Activated CD4-positive, alpha-beta T cell treated with anti-CD3 and anti-CD28 coated beads, Interleukin-2, amount 50 U/mL, for 48 hours (primary cell): ENCODE results near the gene TCF12.
"Not testable (repeated sequence)": the region's sequence is repeated elsewhere in the genome, so short reads cannot be mapped to it uniquely, and the experiment has no call there.

Experiments
- DNase-seq, 2 experiments: peaks; one replicate each; pipeline ENCODE4 v3.0.0-alpha.2; 2020

The TCF12 gene

DNA sequence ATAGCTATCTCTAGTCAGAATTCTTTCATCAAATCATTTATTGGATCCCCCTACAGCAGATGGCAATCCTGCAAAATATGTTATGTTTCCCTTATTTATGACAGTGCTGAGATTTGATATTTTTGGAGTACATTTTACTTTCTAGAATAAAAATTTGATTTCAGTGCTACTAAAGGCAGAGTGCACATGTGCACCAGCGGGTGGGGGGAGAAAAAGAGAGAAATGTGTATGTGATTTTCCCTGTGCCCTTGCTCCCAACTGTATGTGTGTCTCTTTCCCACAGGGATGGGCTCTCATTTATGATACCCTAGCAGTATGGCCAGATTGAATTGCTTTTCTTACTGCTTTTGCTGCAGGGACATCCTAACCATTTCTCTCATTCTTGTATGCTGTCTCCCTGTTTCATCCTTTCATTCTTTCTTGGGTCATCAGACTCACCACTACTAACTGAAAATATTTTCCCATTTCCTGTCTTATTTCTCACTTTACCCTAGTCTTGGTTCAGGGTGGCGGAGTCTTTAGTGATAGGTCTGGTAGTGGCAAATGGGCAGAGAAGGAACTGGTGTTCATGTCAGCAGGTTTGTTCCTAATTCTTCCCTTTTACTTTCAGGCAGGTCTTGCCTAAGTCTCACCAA lies 140.7 kb downstream of the TCF12 start:
- DNase-seq, result no peak

DNA sequence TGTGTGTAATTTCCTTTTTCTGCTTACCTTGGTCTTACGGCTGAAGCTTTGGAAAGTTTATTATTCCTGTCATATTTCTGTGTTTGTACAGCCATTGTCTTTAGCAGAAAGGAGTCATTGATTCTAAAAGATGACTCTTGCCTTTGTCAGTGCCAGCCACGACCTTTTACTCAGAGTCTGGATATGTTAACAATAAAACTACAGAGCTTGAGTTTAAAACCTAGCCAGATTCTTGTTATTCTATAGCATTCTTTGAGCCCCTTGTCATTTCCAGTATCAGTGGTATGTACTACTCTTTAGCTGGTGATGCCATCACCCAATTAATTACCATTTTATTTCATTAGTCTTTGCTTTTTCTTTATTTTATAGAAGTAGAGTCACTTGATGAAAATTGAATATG lies 142.4 kb downstream of the TCF12 start:
- no peak for DNase-seq

DNA sequence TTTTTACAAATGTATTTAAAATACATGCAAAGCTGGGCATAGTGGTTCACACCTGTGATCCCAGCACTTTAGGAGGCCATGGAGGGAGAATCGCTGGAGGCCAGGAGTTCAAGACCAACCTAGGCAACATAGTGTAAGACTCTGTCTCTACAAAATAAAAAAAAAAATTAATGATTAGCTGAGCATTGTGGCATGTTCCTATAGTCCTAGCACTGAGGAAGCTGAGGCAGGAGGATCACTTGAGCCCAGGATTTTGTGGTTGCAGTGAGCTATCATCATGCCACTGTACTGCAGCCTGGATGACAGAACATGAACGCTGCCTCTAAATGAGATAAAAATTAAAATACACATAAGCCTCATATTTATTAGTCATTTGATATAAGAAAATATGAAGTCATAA lies 142.8 kb downstream of the TCF12 start:
- no peak for DNase-seq

DNA sequence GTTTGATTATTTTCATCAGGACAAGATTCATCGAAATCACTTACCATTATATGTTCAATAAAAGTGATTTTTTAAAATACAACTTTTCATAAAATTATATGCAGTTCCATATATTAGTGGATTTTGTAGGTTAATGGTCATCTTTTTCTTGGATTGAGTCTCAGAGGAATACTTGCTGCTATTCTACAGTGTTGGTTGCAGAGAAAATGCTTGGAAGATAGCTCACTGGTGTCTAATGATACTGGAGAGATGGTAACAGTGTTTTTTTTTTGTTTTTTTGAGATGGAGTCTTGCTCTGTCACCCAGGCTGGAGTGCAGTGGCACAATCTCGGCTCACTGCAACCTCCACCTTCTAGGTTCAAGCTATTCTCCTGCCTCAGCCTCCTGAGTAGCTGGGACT lies 143.3 kb downstream of the TCF12 start:
- DNase-seq, result no peak

GRCh38 chr15:57064033-57064432 lies 145.6 kb downstream of the TCF12 start:
- no peak for DNase-seq

DNA sequence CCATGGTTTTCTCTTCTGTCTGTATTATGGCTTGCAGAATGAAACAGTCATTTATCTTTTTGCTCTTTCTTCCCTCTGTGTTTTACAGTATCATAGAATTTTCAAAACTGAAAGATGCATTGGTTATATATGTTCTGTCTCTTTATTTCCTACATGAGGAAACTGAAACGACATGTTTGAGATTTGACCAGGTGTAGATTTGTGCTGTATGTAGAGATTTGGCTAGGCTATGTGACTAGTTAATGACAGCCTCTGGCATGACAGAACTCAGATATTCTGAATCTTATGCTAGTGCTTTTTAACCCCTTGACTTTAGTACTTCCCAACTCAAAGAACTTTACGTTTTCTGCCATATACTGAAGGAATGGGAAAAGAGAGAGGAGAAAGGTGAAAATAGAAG lies 151.0 kb downstream of the TCF12 start:
- no peak for DNase-seq

DNA sequence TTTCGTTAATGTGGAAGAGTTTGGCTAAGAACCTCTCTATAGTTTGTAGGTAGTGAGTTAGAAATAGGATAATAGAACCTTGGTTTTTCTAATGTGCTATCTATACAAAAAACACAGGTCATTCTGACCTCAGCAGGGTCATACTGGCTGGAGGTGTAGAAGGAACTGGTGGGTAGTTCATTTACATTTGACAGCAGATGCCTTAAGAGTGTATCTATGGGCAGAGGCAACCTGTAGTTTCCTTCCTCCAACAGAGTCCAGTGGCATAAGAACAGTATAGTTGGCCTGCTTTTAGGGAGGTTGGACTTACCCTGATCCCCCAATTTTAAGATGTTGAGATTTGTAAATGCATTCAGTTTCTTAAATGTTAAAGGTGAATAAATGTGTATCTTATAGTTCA lies 152.2 kb downstream of the TCF12 start:
- no peak for DNase-seq

- DNase-seq, result no peak
These were observed 161.0 kb downstream of the TCF12 start for GRCh38 chr15:57079446-57079845.

GRCh38 chr15:57079931-57080620 lies 161.6 kb downstream of the TCF12 start:
- no peak for DNase-seq

- DNase-seq, result no peak
These were observed 163.7 kb downstream of the TCF12 start for GRCh38 chr15:57082054-57082728.

DNA sequence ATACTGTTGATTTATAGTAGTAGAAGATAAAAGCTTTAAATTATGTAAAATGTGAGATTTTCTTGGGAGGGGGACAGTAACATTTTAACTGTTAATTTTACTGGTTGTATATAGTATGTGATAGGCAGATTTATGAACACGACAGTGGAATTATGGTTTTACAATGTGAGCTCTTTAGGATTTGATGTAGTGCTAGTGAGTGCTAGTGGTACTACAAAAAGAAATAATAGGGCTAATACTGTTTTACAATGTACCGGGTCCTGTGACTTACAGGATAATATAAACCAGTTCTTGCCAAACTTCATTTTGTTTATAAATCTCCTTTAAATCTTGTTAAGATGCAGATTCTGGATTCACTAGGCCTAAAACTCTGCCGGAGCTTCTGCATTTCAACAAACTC lies 165.7 kb downstream of the TCF12 start:
- no peak for DNase-seq

GRCh38 chr15:57085267-57085666 lies 166.8 kb downstream of the TCF12 start:
- no peak for DNase-seq

DNA sequence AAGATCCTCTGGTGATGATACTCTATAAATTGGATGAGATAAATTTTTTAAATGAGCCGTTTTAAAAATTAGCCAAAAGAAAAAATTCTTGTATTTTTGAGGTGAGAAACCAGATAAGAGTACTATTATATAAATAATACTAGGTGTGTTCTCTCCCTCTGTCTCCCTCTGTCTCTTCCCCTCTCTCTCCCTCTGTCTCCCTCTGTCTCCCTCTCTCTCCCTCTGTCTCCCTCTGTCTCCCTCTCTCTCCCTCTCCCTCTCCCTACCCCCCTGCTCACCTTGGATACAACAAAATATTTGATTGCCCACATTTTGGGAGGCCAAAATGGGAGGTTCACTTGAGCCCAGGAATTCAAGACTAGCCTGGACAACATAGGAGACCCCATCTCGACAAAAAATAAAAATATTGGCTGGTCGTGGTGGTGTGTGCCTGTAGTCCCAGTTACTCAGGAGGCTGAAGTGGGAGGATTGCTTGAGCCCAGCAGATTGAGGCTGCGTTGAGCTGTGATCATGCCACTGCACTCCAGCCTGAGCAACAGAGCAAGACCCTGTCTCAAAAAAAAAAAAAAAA lies 168.5 kb downstream of the TCF12 start:
- DNase-seq, result no peak

DNA sequence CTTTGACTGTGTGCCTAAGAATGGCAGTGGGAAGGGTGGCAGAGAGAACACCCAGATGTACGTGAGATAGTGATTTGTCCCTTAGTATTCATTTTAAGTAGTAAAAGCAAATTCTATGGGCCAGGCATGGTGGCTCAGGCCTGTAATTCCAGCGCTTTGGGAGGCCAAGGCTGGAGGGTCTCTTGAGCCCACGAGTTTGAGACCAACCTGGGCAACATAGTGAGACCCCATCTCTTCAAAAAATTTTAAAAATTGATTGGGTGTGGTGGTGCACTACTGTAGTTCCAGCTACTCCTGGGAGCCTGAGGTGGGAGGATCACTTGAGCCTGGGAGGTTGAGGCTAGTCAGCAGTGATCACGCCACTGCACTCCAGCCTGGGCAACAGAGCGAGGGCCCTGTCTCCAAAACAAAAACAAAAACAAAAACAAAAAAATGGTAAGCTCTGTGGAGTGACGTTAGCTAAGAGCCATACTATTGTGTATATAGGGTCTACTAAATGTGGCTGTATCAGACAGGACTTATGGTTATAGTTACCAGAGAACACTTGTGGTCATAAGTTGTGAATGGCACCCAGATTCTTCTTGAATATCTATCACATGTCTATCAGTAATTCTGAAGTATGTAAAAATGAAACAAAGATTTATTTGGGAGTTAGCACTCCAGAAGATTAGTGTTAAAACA lies 171.5 kb downstream of the TCF12 start:
- DNase-seq, result no peak

- DNase-seq, result no peak
These were observed 172.0 kb downstream of the TCF12 start for GRCh38 chr15:57090496-57090859.

DNA sequence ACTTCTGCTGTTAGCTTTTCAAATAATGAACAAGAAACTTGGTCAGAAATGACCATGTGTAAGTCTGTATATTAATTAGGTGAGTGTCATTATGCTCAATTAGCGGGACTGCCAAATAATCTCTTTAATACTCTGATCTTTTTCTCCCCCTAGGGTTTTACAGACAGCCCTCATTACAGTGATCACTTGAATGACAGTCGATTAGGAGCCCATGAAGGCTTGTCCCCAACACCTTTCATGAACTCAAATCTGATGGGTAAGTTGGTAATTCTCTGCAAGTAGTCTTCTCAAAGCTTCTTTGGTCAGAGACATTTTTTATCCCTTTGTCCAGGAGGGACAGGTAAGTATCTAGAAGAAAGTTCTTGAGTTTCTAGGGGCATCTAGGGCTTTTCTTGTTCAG lies 173.2 kb downstream of the TCF12 start:
- no peak for DNase-seq

GRCh38 chr15:57092252-57092651 lies 173.8 kb downstream of the TCF12 start:
- no peak for DNase-seq

DNA sequence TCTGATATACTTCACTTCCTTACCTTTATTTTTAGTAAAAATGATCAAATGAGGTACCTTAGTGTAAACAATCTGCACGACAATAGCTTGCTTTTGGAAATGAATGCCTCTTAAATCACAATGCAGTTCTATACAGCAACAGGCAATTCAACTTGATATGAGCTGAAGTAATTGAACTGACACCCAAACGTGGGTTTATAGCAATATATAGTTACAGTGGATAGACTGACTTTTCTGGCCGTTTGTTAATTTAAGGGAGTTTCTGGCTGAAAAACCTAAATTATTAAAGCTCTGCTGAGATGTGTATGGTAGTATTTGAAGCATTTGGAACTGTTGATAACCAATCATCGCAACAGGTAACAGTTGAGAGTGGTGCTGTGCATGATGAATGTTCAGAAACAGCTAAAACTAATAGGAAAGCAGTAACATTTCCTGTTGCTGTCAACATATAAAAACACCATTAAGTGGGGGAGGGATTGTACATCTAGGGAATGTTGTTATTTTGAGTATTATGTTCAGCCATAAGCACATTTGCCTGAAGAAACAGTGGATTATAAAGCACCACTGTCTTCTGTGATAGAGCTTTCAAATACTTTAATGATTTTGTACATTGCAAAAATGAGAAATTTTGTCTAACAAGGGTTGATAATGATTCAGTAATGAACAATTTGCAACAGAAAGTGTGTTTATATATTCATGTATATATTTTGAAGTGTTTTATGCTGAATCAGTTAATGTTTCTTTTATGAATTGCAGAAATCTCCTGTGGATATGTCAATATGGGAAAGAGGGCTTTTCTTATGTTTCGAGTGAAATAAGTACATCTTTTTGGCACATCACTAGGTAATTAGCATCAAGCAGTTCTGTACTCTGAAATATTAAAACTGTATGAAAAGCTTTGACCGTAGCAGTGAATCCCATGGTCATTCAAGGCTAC lies 176.1 kb downstream of the TCF12 start:
- no peak for DNase-seq

- no peak for DNase-seq
These were observed 177.5 kb downstream of the TCF12 start for GRCh38 chr15:57095896-57096295.

DNA sequence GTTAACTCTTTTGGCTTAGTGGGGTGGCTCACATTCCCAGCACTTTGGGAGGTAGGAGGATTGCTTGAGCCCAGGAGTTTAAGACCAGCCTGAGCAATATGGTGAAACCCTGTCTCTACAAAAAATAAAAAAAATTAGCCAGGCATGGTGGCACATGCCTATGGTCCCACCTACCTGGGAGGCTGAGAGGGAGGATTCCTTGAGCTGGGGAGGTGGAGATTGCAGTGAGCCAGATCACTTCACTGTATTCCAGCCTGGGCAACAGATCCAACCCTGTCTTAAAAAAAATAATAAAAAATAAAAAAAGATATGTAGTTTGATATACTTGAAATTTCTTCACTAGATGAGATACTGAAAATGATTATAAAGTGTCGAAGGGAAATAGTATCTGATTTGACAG lies 178.8 kb downstream of the TCF12 start:
- DNase-seq, result no peak

DNA sequence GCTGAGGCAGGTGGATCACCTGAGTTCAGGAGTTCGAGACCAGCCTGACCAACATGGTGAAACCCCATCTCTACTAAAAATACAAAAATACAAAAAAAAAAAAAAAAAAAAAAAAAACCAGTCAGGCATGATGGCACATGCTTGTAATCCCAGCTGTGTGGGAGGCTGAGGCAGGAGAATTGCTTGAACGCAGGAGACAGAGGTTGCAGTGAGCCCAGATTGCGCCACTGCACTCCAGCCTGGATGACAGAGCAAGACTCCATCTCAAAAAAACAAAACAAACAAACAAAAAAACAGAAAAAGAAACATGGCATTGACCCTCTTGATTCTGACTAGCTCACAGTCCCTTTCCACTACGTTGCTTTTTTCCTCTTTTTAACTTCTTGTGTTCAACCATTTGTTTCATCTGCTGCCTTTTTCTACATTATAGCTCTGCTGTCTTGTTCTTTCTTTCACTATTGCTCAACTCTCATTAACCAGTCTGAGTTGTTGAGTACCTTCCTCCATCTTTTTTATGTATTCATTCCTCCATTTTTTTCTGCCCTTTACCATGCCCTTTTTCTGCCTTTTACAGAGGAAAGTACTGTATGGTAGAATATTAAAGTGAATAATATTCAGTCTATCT lies 179.6 kb downstream of the TCF12 start:
- DNase-seq, result not testable (repeated sequence)

GRCh38 chr15:57098896-57099295 lies 180.5 kb downstream of the TCF12 start:
- no peak for DNase-seq
